MM.1S (cell line): ENCODE results near the gene PCDHGA4.
"Not testable (repeated sequence)": the region's sequence is repeated elsewhere in the genome, so short reads cannot be mapped to it uniquely, and the experiment has no call there.

Experiments
- DNase-seq: peaks from one replicate; pipeline ENCODE4 v3.0.0-alpha.2; 2015
- H2AFZ ChIP-seq: fragments of 300-600 bp; sonication (generic); 2 replicates; pipeline ENCODE4 v1.6.0; 2016; ENCODE audit warnings: antibody characterized with exemption, low read length
- H3F3A ChIP-seq: fragments of 300-600 bp; sonication (generic); 2 replicates; pipeline ENCODE4 v1.6.1; 2016; ENCODE audit warnings: mild to moderate bottlenecking, antibody characterized with exemption, low read length, moderate library complexity, mixed read lengths; ENCODE audit not compliant: insufficient read depth
- H3K27ac ChIP-seq: fragments of 300-600 bp; sonication (generic); 2 replicates; pipeline ENCODE4 v1.5.1; 2016; ENCODE audit warnings: mild to moderate bottlenecking, low read length
- H3K27me3 ChIP-seq: fragments of 300-600 bp; sonication (generic); replicated peaks from 2 replicates; pipeline ENCODE4 v1.6.0; 2016; ENCODE audit warnings: low read length; ENCODE audit not compliant: insufficient read depth
- H3K36me3 ChIP-seq: fragments of 300-600 bp; sonication (generic); replicated peaks from 2 replicates; pipeline ENCODE4 v1.6.1; 2016; ENCODE audit warnings: mild to moderate bottlenecking, low read length, mixed read lengths; ENCODE audit not compliant: insufficient read depth
- H3K4me1 ChIP-seq: fragments of 300-600 bp; sonication (generic); 2 replicates; pipeline ENCODE4 v1.6.1; 2016; ENCODE audit warnings: low read length, mixed read lengths
- H3K4me2 ChIP-seq: fragments of 300-600 bp; sonication (generic); 2 replicates; pipeline ENCODE4 v1.6.0; 2016; ENCODE audit warnings: low read depth, low read length
- H3K4me3 ChIP-seq: fragments of 300-600 bp; sonication (generic); 2 replicates; pipeline ENCODE4 v1.5.1; 2016; ENCODE audit warnings: low read length, mixed read lengths
- H3K79me2 ChIP-seq: fragments of 300-600 bp; sonication (generic); 2 replicates; pipeline ENCODE4 v1.6.1; 2016; ENCODE audit warnings: mixed run types, low read length, mixed read lengths
- H3K9ac ChIP-seq: fragments of 300-600 bp; sonication (generic); 2 replicates; pipeline ENCODE4 v1.6.1; 2016; ENCODE audit warnings: low read length, mixed read lengths
- H3K9me2 ChIP-seq: fragments of 300-600 bp; sonication (generic); replicated peaks from 2 replicates; pipeline ENCODE4 v1.6.1; 2016; ENCODE audit warnings: mild to moderate bottlenecking, low read length, mixed read lengths; ENCODE audit not compliant: insufficient read depth
- H3K9me3 ChIP-seq: fragments of 300-600 bp; sonication (generic); replicated peaks from 2 replicates; pipeline ENCODE4 v1.6.1; 2016; ENCODE audit warnings: mild to moderate bottlenecking, low read length, mixed read lengths; ENCODE audit not compliant: insufficient read depth
- H4K20me1 ChIP-seq: fragments of 300-600 bp; sonication (generic); 2 replicates; pipeline ENCODE4 v1.6.1; 2016; ENCODE audit warnings: mild to moderate bottlenecking, low read length, moderate library complexity, mixed read lengths; ENCODE audit not compliant: insufficient read depth
- CTCF ChIP-seq: fragments of 300-600 bp; sonication (generic); IDR thresholded peaks from 2 replicates; pipeline ENCODE4 v1.5.1; 2016; ENCODE audit warnings: antibody characterized with exemption, low read length, mixed read lengths
- EZH2 ChIP-seq: fragments of 300-600 bp; sonication (generic); optimal IDR thresholded peaks from 2 replicates; pipeline ENCODE3; 2017; ENCODE audit warnings: low read depth, mild to moderate bottlenecking, antibody characterized with exemption, low read length, mixed read lengths
- EZH2phosphoT487 ChIP-seq: fragments of 300-600 bp; sonication (generic); IDR thresholded peaks from 2 replicates; pipeline ENCODE4 v1.6.1; 2018; ENCODE audit warnings: antibody characterized with exemption, low read length

The PCDHGA4 gene

GRCh38 chr5:141354900-141355469 lies at the start of gene PCDHGA4:
Gene PCDHGA4 (plus strand): TSS chr5:141355021. CDS start chr5:141355108, 87 bp downstream.
- Histone ChIP-seq H3K27ac (no peak within 1 kb of the TSS), H3K4me3 (no peak within 1 kb of the TSS), H3K4me1 (no peaks in the 10 kb centered on the region), H3K79me2 (no peaks in the 10 kb centered on the region), H3K36me3 (no peaks in the 10 kb centered on the region), H4K20me1 (no peaks in the 10 kb centered on the region), H3K9me2 (no peaks in the 10 kb centered on the region), H3F3A (no peaks in the 10 kb centered on the region), H3K9me3 (no peaks in the 10 kb centered on the region), H3K27me3 (0 out of 2 replicates have a peak, but pooled peaks cover 6% of the 10 kb centered on the region), H3K4me2 (0 out of 2 replicates have a peak within 1 kb of the TSS, but pooled peaks have one; percentile 8), H3K9ac (no peak within 1 kb of the TSS), H2AFZ (peak within 1 kb of the TSS; percentile 16; the same call in 1 of the 2 replicates)
- TF ChIP-seq EZH2phosphoT487 (no peak), CTCF (peak; percentile 54)
- no peak for DNase-seq

- H3F3A ChIP-seq = no peaks in the 10 kb centered on the region
- DNase-seq = no peak
- 0 out of 2 replicates have a peak, but pooled peaks cover 3% of the 10 kb centered on the region for H3K79me2 ChIP-seq
- no peak overlapping the region for H2AFZ ChIP-seq
- no peak overlapping the region for H3K4me3 ChIP-seq
- TF ChIP-seq EZH2phosphoT487 (no peak), EZH2 (no peak), CTCF (no peak)
- no peaks in the 10 kb centered on the region for H3K4me1 ChIP-seq
- H3K9ac ChIP-seq = no peak overlapping the region
- H3K36me3 ChIP-seq = no peaks in the 10 kb centered on the region
- H4K20me1 ChIP-seq = no peaks in the 10 kb centered on the region
- H3K27me3 ChIP-seq = no peaks in the 10 kb centered on the region
- no peaks in the 10 kb centered on the region for H3K9me3 ChIP-seq
- no peak overlapping the region for H3K4me2 ChIP-seq
- H3K27ac ChIP-seq = no peak overlapping the region
- H3K9me2 ChIP-seq = no peaks in the 10 kb centered on the region
These were observed 48.2 kb upstream of the PCDHGA4 start for GRCh38 chr5:141306630-141307029.

- DNase-seq = no peak
- H3K4me1 ChIP-seq = no peaks in the 10 kb centered on the region
- no peak overlapping the region for H3K4me2 ChIP-seq
- peaks cover 3% of the 10 kb centered on the region; the same call in 1 of the 2 replicates for H3F3A ChIP-seq
- no peak for TF ChIP-seq EZH2
- no peak for TF ChIP-seq EZH2phosphoT487
- no peak for TF ChIP-seq CTCF
- H3K79me2 ChIP-seq = peaks cover 23% of the 10 kb centered on the region
- 0 out of 2 replicates have a peak, but pooled peaks cover 3% of the 10 kb centered on the region for H3K9me3 ChIP-seq
- H3K27ac ChIP-seq = no peak overlapping the region
- H3K36me3 ChIP-seq = peaks cover 9% of the 10 kb centered on the region
- H3K27me3 ChIP-seq = no peaks in the 10 kb centered on the region
- no peaks in the 10 kb centered on the region for H4K20me1 ChIP-seq
- H3K9ac ChIP-seq = no peak overlapping the region
- no peaks in the 10 kb centered on the region for H3K9me2 ChIP-seq
- no peak overlapping the region for H3K4me3 ChIP-seq
- H2AFZ ChIP-seq = no peak overlapping the region
These were observed 41.1 kb upstream of the PCDHGA4 start for GRCh38 chr5:141313711-141314110.

- H3K27me3 ChIP-seq, H4K20me1 ChIP-seq, H3K9me2 ChIP-seq, H3K27ac ChIP-seq, H3F3A ChIP-seq, H2AFZ ChIP-seq, DNase-seq, H3K4me1 ChIP-seq, H3K4me3 ChIP-seq, H3K4me2 ChIP-seq, H3K9ac ChIP-seq: not testable (repeated sequence)
- peaks cover 37% of the 10 kb centered on the region for H3K79me2 ChIP-seq
- peaks cover 12% of the 10 kb centered on the region; the same call in 1 of the 2 replicates for H3K9me3 ChIP-seq
- peaks cover 22% of the 10 kb centered on the region for H3K36me3 ChIP-seq
These were observed 37.9 kb upstream of the PCDHGA4 start for GRCh38 chr5:141316963-141317362.
